GM18873 (cell line): ENCODE measurements around the gene FKBP11.

Experiments used
- ATAC-seq: cut with Tn5 transposase; IDR thresholded peaks from one replicate; pipeline ENCODE4 v1.9.1; 2021; ENCODE audit warnings: mild to moderate bottlenecking, moderate library complexity, moderate number of reproducible peaks; ENCODE audit not compliant: unreplicated experiment, low FRiP score

FKBP11 gene

DNA sequence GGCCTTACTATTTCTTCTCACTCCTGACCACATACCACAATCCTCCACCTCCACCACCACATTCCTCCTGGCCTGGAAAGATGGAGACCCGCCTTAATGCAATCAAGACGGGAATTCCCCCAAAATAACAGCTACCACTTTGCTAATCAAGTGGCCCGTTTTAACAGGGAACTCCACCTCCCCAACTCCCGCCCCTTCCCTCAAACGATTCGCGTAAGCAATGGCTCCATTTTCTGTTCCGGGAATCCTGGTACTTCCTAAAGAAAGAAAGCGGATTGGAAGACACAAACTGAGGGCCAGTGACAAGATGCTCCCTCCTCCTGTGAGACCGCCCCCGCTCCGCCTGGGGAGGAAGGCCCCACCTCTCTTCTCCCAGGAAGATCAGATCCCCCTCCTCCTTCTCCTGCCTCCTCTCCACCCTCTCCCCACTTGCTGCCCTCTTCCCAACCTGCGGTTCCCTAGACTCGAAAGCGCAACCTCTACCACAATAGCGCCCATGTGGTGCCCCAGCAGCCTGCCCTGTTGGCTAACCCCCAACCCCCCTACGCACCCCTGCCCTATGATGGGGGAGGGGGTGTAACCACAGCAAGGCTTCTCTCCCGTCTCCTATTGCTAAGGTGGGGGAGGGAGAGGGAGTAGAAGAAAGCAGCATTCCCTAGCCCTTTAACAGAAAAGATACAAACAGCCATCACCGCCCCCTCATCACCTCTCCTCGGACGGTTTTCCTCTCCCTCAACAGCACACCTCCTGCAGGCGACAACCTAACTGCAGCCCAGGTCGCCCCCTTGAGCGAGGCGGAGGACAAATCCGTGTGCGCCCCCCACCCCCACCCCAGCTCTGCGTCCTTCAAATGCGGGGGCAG lies 31.2 kb upstream of the FKBP11 start:
- no peak for ATAC-seq

DNA sequence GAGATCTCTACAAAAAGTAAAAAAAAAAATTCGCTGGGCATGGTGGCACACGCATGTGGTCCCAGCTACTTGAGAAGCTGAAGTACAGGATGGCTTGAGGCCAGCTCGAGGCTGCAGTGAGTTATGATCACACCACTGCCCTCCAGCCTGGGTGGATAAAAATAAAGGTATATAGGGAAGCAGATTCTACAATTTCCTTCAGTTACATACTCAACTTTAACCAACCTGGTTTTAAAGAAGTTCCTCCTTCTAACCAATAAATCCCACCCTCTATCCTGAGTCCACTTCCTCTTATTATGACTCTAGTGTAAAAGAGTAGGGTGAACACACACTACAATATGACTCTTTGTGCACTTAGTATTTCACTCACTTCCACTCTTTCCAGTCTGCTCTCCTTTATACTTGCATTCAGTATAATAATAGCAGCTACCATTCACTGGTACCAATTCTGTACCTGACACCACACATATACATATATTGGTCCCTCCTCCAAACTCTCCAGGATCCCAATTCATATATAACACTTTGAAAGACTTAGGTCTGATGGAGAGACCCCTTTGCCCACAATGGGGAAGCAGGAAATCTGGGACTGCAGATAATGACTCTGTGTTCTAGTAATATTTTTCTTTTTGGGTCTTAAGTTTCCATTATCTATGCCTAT lies 29.7 kb upstream of the FKBP11 start:
- no peak for ATAC-seq

DNA sequence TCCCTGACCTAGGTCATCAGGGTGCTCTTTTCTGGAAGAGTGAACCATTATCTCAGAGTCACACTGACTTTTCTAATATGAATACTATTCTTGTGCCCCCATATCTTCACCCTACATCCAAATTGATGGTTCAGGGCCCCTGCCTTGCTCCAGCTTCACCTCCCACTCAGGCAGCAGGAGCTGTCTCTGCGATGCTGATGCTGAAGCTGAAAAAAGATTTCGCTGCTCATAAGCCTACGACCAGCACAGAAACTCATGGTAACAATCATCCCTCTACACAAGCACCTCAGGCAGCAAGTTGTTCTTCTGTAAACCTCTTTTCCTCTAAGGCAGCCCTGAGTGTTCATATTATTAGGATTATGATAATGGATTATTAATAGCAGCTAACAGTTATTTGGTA lies 28.8 kb upstream of the FKBP11 start:
- no peak for ATAC-seq

DNA sequence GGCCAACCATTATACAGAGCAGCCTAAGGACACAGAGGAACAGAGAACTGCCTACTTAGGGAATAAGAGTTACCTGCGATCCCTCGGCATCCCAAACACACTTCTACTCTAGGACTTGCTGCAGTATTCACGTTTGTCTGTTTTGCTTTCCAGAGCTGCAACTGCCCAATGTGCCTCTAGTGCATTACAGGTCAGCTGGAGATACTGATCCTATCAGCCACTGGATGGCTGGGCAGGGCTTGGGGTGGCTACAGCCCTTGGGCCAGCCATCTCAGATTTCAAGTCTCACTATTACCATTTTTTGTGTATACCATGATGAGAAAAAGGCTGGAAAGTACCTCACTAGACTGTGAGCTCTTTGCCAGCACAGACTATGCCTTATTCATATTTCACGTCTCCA lies 27.4 kb upstream of the FKBP11 start:
- no peak for ATAC-seq

DNA sequence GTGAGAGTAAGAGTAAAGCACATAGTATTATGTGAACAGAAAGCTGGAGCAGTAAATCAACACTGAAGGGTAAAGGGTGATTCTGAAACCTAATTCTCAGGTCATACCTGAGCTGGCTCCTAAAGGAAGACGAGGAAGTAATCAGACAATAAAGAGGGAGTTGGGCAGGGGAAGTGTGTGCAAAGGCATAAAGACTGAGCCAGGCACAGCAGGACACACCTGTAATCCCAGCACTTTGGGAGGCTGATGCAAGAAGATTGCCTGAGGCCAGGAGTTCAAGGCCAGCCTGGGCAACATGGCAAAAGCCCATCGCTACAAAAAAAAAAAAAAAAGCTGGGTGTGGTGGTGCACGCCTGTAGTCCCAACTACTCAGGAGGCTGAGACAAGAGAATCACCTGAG lies 22.4 kb upstream of the FKBP11 start:
- no peak for ATAC-seq

DNA sequence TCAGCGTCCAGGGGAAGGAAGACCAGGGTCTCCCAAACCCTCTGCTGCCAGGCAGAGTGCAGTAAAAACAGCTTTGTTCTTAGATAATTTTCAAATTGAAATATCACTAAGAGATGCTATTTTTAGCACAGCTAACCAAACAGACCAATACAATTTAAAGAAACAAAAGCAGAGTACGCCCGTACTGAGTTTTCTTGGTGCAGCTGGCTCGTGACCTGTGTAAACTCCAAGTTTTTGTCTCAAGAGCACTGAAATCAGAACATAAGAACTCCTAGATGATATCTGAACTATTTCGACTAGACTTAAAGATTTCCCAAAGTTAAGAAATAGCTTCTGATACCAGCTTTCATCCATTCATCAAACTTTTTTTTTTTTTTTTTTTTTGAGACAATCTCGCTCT lies 21.7 kb upstream of the FKBP11 start:
- ATAC-seq: no peak

DNA sequence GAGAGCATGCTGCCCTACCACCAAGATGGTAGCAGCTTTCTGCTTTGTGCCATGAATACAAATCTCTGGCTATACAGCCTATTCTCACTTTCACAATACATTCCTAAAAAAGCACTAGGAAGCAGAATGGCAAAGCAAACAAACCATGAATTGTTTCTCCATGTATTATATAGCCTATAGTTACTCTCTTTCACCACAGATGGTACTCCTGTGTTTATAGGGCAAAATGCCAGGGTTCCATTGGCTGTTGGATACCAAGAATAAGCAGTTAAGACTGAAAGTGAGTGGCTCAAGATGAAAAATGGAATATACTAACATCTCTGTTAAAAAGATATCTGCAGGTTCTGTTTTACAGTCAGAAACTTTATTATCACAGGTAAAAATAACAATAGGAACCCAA lies 20.9 kb upstream of the FKBP11 start:
- ATAC-seq: no peak

DNA sequence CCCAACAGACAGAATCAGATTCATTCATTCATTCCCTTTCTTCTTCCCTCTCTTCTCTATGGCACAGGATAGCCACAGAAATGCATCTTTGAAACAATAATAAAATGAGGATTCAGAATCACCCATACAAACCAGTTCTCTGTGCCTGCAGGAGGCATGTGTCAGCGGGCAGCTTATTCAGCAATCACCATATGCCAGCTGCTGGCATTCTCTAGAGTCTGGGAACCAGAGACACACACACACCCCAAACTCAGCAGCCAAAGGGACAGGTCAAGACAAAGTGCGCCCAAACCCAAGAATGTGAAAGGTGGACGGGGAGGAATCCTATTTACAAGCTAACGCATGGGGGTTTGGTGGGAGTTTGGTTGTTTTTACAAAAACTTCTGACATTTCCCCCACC lies 17.9 kb upstream of the FKBP11 start:
- no peak for ATAC-seq

DNA sequence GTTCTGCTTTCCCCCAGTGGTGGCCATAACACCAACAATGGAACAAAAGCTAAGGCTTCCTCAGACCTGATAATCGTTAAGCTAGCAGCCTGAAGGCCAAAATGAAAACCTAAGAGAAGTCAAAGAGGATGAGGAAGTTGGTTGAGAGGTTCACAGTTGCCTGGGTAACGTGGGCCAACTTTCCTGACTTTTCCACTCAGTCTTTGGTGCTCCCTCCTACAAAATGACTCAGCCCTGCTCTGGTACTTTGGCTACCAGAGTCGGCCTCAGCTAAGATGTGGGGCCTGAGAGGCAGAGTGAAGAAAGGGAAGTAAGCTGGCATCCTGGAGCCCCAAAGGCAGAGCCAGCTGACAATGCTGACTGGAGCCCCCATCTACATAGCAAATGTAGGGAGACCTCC lies 14.9 kb upstream of the FKBP11 start:
- no peak for ATAC-seq

DNA sequence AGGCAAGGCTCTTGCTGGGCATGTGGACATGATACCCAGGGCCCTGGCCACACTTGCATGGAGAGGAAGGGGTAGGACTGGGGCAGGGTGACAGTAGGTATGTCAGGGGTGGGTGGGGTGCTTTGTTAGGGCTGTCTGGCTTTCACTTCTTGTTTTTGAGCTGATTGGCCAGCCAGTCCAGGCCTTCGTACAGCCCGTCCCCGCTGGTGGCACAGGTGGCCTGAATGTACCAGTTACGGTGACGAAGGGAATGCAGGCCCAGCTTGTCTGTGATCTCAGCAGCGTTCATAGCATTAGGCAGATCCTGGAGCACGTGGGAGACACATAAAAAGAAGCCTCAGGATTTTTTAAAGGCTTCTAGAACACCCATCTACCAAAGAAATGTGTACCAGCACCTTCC lies 13.5 kb upstream of the FKBP11 start:
- ATAC-seq: no peak

DNA sequence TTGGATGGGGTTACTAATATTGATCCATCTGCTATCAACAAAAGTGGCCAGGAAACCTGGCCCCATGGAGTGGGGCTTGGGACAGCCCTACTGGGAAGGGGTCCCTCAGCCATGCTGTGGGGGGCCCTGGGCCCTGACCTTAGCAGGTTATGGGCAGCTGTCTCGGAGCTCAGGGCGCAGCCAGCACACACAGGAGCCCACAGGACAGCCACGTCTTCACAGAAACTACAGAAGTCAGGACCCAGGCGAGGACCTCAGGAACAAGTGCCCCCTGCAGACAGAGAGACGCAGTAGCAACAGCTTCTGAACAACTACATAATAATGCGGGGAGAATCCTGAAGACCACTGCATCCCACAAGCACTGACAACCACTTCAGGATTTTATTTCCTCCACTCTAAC lies 11.9 kb upstream of the FKBP11 start:
- no peak for ATAC-seq

DNA sequence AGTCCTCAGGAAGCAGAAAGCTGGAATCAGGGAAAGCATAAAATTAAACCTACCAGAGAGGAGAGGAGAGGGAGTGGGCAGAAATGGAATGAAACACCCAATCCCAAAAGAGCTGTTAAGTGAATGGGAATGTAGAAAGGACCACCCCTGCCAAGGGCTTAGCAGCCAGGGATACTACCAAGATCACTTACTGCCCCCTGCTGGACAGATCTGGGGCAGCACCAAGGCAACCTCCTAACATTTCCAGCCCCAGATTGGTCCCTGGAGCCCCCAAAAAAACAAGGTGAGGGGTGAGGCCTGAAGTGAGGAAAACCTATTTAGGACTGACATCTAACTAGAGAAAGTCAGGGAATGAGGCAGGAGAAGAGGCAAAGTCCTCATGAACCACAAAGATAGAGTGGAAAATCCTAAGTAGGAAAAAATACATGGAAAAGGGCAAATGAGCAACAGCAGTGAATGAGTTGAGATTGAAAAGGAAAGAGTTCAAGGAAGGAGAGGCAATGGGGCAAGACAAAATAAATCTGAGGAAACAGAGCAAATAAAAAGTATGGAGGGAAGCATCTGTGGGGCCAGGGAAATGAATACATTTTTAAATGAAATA lies 11.2 kb upstream of the FKBP11 start:
- ATAC-seq: no peak

DNA sequence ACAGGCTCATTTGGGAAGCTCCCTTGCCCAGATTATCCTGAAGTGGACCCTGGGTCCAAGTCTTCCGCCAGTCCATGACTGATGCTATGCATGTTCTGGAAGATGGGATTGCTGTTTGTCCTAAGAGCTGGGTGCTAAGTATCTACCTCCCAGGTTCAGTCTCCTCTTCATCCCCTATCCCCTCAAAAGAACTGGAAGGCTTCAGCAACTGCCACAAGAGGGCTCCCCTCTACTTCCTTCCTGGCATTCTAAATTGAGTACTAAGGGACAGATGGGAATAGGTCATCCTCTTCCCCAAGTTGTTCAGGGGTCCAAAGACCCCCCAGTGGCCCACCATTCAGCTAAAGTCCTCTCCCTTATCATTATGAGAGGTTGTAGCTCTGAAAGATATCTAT lies 9.0 kb upstream of the FKBP11 start:
- no peak for ATAC-seq

DNA sequence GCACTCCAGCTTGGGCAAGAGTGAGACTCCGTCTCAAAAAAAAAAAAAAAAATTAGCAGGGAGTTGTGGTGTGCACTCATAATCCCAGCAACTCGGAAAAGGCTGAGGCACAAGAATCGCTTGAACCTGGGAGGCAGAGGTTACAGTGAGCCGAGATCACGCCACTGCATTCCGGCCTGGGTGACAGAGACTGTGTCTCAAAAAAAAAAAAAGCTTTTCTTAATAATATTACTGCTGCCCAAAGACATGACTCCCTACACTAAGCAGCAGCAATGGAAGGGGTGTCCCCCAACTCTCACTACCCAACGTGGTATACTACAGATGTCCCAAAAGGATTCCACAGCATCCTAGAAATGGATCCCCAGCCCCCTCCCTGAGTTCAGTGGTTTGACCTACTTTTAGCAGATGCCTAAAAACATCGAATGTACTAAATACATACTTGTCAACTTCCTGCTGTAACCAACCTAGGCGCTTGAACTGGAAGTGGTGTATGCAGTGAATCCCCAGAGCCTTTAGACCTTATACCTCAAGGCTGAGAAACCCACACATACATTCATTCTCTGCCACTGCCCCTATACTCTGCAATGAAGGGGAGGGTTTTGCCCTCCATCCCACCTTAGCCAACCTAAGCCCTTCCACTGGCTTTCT lies 8.5 kb upstream of the FKBP11 start:
- no peak for ATAC-seq

DNA sequence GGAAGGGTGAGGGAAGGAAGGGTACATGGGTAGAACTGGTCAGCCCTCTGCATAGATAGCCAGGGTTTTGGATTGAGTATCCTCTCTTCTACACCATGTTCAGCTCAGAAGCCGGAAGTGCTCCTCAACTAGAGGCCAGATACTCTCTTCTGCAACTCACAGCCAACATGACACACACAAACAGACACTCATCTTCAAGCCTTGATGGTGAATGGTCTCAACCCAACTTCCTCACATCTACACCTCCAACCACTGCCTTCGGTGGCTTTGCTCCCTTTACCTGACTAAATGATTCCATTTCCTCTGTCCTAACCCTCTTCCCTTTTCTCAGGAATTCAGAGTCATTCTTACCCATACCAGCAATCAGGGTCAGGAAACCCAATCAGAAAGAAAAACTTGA lies 7.6 kb upstream of the FKBP11 start:
- ATAC-seq: no peak

DNA sequence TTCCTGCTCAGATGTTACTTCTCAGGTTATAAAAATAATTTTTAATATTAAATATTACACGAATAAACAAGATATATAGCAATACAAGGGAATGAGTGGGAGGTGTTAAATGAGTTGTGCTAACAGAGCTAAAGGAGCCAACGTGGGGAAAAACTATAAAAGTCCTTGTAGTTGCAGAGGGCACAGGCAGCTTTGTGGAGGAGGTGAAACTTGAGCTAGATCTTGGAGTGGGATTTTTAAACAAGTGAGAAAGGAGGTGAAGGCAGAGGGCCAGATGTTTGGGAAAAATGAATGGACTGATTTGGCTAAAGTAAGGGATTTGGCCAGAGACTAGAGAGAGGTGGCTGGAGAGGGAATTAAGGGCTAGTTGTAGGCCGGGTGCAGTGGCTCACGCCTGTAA lies 5.2 kb upstream of the FKBP11 start:
- ATAC-seq: no peak

DNA sequence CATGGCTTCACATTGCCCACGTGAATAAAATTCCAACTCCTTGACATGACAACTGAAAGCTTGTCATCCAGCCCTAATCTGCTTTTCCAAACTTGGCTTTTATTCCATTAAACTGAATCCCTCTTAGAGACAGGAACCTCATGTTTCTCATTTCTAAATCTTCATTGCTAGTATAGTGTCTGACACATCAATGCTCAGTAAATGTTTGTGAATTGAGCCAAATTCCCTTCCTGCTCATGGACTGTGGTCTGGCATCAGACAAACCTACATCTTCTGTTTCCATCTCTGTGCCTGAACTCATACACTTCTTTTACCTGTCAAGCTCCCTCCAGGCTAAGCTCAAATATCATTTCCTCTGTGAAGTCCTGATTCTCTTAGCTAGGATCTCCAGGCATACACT lies 4.3 kb upstream of the FKBP11 start:
- no peak for ATAC-seq

DNA sequence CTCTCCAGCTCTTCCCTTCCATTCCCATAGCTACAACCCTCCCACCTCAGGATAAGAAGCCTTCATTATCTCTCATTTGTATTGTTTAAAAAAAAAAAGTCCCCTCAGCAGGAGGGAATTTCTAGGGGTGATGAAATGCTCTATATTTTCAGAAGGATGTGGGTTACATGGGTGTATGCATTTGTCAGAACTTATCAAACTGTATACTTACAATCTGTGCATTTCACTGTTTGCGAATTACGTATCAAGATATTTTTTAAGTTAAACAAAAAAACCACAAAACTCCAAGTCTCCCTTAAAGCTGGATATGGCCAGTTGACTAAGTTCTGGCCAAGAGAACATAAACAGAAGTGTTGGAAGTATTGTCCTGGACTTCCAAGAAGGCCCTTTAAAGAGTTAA lies 2.0 kb upstream of the FKBP11 start:
- no peak for ATAC-seq

DNA sequence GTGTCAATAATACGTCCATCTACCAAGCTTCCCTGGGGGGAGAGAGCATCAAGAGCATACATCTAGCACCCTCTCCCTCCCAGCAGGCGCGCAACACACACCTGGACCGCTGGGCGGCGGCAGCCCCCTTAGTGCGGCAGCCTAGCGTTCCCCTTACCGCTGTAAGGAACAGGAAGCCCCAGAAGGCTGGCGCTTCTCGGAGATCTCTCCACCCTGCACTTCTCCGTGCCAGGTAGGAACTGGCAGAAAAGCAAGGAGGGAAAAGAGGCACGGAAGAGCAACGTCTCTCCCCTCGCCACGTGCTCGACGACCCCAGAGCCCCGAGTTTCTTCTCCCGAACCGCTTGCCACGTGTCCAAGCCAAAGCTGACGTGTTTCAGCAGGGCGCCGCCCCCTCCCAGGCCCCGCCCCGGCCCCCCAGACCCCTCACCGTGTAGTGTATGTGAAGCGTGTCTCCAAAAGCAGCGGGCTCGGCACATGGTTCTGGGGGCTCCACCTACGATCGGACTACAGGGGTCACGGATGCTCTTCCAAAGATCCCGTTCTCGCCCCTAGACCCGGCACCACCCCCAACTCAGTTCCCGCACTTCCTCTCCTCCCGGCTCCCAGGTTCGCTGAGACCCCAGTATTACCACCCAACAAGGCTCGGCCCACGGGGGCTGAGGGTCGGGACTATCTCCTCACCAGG lies 532 bp downstream of the FKBP11 start:
- ATAC-seq: no peak

DNA sequence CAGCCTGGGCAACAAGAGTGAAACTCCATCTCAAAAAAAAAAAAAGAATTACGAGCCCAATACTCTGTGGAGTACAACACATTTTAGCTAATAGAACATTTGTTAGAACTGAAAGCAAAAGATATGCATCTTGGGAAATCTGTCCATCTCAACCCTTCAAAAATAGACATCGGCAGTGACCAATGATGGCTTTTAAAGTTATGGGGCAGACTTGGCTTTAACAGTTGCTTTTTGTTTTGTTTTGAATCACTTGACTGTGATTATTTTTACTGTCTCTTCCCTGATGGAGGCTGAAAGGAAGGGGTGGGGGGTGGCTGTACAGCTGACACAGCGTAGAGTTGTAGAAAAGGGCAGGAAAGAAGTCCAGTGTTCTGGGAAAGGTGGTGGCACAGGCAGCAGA lies 2.2 kb downstream of the FKBP11 start:
- no peak for ATAC-seq
